Measurements from ENCODE around the gene SERGEF. TPM values are rescaled to one million over a fixed set of nuclear protein-coding genes. Genes with fewer than 3 reads are reported as not detected.

SERGEF gene
- total and polyA plus RNA-seq, 2 of the 13 experiments (the other 11 are each of a cell fraction or from before 2014, with no cell fraction given) = 54.5 to 114 TPM

DNA sequence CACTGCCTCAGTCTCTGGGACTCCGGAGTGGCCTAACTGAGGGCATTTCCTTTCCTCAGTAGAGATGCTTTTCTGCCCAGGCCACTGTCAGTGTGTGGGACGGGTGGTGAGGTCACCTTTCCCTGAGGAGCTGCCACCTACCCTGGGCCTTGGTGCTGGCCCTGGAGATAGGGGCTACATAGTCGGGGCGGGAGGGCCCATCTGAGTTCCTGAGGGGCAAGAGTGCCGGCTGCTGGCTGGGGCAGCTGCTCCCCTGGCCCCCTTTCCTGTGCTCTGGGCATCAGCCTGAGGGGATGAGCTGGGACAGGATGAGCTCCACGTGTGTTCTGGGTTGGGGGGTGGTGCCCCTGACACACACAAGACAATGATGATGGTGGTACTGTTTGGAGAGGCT, 272.9 kb downstream of the SERGEF start:
- Histone ChIP-seq H4K20me1 (ENCODE audit: insufficient read depth, low read length) (peaks cover 4% of the 10 kb centered on the region; the same call in 1 of the 2 replicates), H3K4me1 (ENCODE audit: insufficient read depth, low read length) (peaks cover 9% of the 10 kb centered on the region), H3K27me3 (ENCODE audit: control insufficient read depth in 1 of 2, insufficient read depth in 2 of 2, low read length in 2 of 2) (peaks cover 2 to 31% of the 10 kb centered on the region in 2 experiments; a peak in 2 of 5 replicates), H3K9ac (ENCODE audit: insufficient read depth, low read depth, low read length) (no peak overlapping the region), H3K4me3 (replicated peaks in 1 of 3; ENCODE audit: insufficient read depth in 1 of 3, low read depth in 2 of 3, low read length in 3 of 3) (no peak overlapping the region), H3K9me3 (ENCODE audit: low read length) (no peaks in the 10 kb centered on the region), H3K79me2 (ENCODE audit: insufficient read depth, low read length) (no peaks in the 10 kb centered on the region), H3K27ac (ENCODE audit: extremely low read length, insufficient read depth, low read length) (no peak overlapping the region), H2AFZ (ENCODE audit: low read length) (no peak overlapping the region), H3K4me2 (ENCODE audit: low read depth, low read length) (no peak overlapping the region), H3K36me3 (replicated peaks in 1 of 2; ENCODE audit: control insufficient read depth in 1 of 2, insufficient read depth in 2 of 2, low read length in 2 of 2) (no peaks in the 10 kb centered on the region)
- no peak for ATAC-seq
- DNase-seq (ENCODE audit: low spot score) = no peak
- ChIA-PET CTCF (ENCODE audit: low intra/inter-chr PET ratio, low total read pairs) (no interaction called here), POLR2A (no interaction called here)
- in situ Hi-C loops (cut with HindIII; ENCODE audit: extremely low pct_ligation_motif_present, low pct_unique_long_range_greater_than_20kb) (no loop called here), intact Hi-C loops (cut with micrococcal nuclease; ENCODE audit: unreplicated experiment) (no loop called here)
- TF ChIP-seq, protein P1, sequence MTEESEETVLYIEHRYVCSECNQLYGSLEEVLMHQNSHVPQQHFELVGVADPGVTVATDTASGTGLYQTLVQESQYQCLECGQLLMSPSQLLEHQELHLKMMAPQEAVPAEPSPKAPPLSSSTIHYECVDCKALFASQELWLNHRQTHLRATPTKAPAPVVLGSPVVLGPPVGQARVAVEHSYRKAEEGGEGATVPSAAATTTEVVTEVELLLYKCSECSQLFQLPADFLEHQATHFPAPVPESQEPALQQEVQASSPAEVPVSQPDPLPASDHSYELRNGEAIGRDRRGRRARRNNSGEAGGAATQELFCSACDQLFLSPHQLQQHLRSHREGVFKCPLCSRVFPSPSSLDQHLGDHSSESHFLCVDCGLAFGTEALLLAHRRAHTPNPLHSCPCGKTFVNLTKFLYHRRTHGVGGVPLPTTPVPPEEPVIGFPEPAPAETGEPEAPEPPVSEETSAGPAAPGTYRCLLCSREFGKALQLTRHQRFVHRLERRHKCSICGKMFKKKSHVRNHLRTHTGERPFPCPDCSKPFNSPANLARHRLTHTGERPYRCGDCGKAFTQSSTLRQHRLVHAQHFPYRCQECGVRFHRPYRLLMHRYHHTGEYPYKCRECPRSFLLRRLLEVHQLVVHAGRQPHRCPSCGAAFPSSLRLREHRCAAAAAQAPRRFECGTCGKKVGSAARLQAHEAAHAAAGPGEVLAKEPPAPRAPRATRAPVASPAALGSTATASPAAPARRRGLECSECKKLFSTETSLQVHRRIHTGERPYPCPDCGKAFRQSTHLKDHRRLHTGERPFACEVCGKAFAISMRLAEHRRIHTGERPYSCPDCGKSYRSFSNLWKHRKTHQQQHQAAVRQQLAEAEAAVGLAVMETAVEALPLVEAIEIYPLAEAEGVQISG (CRISPR knock-in tag; IDR thresholded peaks at IDR 0.05) = no peak
- TF ChIP-seq CSRNP1 (CRISPR knock-in tag; IDR thresholded peaks at IDR 0.05) = no peak
- whole genome bisulfite sequencing (ENCODE audit: low lambda C conversion rate) = 20% methylated on average over 4 of the region's 6 CpGs
- no peak for FAIRE-seq
- BruUV-seq (replicated peaks) = no TSS peak
